ENCODE measurements around the gene PTGIR.

The PTGIR gene, protein sequence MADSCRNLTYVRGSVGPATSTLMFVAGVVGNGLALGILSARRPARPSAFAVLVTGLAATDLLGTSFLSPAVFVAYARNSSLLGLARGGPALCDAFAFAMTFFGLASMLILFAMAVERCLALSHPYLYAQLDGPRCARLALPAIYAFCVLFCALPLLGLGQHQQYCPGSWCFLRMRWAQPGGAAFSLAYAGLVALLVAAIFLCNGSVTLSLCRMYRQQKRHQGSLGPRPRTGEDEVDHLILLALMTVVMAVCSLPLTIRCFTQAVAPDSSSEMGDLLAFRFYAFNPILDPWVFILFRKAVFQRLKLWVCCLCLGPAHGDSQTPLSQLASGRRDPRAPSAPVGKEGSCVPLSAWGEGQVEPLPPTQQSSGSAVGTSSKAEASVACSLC

DNA sequence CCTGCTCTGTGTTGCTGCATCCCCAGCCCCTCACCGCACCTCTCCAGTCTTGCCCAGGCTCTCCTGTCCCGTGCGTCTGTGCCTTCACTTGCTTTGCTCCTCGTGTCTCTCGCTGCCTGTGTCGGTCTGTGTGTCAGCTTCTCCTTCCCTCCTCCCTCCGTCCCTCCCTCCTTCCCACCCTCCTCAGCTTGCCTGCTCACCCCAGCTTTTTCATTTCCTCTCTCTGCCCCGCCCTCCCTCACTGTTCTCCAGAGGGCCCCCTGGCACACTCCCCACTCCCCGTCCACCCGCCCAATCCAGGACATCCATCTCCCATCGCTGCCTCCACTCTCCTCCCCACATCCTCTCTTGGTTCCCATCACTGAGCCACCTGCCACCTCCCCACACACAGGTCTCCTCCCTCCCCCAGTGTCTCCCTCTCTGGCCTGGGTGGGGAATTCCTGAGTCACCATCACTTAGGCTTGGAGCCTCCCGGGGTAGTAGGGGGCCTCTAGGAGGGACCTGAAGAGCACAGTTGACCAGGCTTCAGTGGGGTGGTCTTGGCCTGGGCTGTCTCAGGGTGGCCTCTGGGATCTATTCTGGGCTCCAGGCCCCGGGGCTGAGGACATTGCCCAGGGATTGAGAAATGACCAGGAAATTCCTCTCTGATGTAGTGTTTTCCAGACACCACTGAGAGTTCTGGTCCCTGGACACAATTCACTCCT lies at the start of gene PTGIR:
PTGIR (minus strand) TSS at position 132 of the 704 bp plus-strand sequence. CDS start 864 bp downstream, outside the sequence.
- peak; percentile 77 to 86 (median 81) for DNase-seq

DNA sequence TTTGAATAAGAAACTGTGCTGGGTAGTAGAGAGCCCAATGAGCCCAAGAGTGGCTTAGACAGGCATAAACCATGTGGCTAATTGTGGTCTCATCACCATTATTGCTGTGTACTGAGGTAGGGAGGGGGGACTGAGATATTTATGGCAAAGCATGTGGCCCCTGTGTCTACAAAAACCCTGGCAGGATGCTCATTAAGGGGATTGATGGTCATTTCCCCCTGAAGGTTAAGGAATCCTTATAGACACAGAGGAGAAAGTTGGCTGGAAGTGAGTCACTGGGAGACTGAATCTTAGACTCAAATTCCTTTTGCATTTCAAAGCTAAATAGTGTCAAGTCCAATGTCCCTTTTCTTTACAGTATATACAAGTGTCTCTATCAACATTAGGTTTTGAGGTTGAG lies 45.9 kb upstream of the PTGIR start:
- DNase-seq = no peak

DNA sequence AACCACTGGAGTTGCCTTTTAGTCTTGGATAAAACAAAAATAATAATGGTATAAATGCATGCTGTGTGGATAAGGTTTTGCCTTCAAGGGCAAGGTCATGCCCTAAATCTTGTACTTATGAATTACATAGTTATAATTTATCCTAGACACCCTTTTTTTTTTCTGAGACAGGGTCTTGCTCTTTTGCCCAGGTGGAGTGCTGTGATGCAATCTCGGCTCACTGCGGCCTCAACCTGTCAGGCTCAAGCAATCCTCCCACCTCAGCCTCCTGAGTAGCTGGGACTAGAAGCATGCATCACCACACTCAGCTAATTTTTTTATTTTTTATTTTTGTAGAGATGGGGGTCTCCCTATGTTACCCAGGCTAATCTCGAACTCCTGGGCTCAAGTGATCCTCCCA lies 43.8 kb upstream of the PTGIR start:
- no peak for DNase-seq

DNA sequence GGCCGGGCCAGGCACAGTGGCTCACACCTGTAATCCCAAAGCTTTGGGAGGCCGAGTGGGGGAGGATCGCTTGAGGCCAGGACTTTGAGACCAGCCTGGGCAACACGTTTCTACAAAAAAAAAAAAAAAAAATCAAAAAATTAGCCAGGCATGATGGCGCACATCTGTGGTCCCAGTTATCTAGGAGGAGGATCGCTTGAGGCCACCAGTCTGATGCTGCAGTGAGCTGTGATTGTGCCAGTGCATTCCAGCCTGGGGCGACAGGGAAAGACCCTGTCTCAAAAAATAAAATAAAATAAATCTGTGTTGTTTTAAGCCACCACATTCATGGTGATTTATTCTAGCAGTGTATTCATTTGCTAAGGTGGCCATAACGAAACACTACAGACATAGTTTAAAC lies 40.2 kb upstream of the PTGIR start:
- DNase-seq = no peak

DNA sequence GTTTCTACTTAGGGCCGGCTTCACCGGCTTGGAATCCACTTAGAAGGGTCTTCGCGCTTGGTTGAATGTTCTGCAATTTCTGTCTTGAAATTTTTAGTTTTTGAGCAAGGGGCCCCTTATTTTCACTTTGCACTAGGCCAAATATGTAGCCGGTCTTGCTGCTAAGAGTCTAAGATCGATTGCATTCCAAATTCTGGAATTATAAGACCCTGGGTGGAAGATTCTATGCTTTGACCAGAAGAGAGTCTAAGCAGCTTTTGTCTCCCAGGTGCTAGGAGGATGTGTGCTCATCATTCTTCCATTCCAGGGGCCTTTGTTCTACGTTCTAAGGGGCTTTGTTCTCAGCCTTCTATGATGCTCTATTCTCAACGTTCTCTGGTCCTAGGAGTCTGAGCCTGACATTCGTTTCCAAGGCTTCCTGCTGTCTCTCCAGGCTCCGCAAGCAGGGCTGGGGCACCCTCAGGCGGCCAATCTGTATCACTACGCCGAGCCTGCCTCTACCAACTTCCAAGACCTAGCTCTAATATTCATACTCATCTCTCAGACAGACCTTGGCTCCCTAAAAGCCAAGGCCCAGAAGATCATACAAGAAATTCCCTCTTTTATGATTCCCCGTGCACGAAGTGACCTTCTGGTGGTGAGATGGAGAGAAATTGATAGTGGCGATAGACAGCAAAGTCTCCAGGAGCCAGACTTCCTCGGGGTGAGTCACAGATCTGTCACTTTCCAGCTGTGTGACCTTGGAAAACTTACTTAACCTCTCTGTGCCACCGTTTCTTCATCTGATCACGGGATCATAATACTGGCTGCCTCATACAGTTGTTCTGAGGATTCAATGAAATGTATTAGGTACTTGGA lies 37.1 kb upstream of the PTGIR start:
- DNase-seq = peak; percentile 90 to 92 (median 92)

DNA sequence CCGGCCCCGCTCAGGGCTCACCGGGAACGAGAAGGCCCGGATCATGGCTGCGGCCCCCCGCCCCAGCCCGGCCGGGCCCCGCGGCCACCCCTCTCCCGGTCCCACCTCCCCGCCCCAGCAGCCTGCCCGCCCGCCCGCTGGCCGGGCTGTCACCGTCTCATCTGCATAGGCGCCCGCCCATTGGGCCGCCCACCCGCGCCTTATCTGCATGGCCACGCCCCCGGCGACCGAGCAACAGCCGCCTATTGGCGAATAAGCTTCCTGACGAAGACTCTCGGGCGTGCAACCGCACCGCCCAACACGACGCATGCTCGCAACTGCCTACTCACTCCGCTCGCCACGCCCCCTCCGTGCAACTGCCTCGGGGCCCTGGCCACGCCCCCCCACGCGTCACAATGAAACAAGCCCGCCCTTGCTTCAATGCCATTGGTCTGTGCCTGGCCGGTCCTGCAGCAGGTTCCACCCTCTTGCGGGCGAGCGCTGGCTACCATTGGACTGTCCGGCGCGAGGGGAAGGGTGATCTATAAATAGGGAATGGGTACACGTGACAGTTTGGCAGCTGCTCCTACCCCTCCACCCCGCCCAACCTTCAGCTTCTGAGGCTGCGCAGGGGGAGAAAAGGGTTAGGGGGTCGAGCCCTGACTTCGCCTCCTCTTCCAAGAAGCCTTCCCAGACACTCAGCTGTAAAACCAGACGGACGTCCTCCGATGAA lies 36.3 kb upstream of the PTGIR start, which contains the start of gene DACT3:
DACT3 (minus strand) TSS at position 163 of the 712 bp plus-strand sequence; CDS start at position 45, 118 bp downstream.
- DNase-seq = peak; percentile 100

DNA sequence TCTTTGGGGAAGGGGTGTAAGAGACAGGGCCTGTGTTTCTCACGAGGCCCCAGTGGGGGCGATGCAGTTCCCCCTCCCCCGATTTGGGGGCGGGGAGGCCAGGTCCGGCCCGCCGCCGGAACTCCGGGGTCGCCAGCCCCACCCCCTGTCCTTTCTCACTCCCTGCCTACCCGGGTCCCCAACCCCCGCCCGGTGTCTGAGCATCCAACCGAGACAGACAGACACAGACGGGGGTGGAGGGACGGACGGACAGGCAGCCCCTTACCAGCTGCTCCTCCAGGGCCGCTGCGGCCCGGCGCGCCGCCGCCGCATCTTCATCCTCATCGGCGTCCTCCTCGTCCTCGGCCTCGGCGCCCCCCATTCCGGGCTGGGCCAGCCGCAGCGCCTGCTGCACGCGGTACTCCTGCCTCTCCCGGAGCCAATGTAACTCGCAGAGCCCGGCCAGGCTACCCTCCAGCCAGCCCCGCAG lies 35.7 kb upstream of the PTGIR start:
- no peak for DNase-seq

DNA sequence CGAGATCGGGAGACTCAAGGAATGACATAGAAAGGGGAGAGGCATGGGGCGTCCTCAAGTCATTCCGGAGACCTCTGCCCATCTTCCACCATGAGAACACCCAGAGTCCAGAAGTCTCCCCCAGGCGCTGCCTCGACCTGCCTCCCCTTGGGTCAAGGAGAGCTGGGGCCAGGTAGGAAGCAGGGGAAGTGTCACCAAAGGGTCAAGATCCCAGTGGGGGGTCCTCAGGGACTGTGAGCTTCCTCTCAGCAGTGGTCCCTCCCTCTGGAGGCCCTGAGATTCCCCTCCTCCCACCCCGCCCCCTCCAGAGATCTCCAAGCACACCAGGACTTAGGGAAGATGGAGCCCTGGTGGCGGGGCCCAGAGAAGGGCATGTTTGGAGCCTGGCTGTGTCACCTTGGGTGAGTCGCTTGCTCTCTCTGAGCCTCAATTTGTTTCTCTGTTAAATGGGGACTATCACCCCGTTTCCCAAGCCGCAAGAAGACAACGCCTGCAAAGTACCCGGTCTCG lies 35.2 kb upstream of the PTGIR start:
- no peak for DNase-seq

DNA sequence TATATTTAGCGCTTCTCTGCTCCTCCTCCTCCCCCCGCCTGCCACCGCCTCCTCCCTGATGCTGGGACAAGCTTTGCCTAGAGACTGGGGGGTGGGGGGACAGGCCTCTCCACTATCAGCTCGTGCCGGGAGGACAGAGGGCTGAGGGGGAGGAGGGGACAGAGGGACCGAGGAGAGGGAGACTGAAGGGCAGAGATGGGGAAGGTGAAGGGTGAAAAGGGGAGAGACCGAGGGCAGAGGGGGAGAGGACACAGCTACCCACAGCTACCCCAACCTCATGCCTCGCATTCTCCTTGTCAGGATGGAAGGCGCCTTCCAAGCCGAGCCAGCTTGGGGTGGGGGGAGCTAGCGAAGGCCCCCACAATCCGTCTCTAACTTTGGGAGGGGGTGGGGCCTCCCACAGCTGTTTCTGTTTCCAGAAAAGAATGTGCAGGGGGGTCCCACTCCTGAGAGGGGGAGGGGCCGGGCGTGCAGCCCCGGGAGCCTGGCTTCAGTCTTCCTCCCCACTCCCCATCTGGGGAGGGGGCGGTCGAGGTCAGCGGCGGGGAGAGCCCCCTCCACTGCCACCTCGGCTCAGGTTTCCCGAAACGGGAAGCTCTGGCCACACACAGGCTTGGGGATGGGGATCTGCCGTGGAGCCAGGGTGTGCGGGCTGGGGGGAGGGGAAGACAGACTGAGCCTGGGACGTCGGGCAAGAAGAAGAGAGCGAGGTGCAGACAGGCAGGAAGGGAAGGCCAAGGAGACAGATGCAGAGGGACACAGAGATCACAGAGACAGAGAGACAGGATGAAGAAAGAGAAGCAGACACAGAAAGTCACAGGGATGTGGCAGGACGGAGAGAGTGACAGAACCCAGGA lies 34.5 kb upstream of the PTGIR start:
- DNase-seq = peak in 1 of 3 donors; percentile 51

DNA sequence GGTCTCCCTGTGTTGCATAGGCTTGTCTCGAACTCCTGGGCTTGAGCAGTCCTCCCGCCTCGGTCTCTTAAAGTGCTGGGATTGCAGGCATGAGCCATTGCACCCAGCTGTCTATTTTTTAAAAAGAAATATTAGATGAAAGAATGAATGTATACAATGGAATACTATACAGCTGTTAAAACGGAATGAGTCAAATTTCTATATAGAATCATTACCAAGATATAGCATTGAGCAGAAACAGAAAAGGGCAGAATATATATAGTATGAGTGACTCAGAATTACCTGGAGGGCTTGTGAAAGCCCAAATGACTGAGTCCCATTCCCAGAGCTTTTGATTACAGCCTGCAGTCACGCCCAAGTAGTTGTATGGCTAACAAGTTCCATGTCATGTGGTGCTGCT lies 31.7 kb upstream of the PTGIR start:
- no peak for DNase-seq

DNA sequence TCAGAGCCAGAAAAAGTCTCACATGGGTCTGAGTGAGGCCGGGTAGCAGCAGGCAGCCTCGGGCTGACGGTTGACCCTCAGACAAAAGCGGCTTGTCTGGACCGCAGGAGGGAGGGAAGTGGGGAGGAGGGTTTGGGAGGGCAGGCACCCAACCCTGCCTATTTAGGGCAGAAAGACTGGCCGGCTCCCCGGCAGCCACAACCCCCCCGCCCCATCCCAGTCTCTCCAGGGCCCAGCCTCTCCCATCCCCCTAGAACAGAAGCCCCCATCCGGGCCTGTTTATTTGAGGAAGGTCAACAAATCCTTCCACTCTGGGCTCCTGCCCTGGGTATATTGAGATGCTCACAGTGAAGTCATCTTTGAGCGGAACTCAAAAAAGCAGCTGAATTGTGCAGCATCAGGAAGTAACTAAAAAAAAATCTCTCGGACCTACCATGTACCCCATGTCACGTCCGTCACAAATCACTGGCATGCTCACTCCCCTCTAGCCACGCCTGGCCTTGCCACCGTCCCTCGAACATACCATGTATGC lies 29.8 kb upstream of the PTGIR start:
- DNase-seq = no peak

DNA sequence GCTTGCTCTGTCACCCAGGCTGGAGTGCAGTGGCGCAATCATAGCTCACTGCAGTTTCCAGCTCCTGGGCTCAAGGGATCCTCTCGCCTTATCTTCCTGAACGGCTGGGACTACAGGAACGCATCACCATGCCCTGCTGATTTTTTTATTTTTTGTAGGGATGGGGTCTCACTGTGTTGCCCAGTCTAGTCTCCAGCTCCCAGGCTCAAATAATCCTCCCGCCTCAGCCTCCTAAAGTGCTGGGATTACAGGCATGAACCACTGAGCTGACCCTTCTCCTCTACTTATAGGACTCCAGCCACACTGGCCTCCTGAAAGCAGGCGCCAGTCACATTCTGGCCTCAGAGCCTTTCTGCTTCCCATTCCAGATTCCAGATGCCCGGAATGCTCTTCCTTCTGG lies 25.6 kb upstream of the PTGIR start:
- DNase-seq = no peak

DNA sequence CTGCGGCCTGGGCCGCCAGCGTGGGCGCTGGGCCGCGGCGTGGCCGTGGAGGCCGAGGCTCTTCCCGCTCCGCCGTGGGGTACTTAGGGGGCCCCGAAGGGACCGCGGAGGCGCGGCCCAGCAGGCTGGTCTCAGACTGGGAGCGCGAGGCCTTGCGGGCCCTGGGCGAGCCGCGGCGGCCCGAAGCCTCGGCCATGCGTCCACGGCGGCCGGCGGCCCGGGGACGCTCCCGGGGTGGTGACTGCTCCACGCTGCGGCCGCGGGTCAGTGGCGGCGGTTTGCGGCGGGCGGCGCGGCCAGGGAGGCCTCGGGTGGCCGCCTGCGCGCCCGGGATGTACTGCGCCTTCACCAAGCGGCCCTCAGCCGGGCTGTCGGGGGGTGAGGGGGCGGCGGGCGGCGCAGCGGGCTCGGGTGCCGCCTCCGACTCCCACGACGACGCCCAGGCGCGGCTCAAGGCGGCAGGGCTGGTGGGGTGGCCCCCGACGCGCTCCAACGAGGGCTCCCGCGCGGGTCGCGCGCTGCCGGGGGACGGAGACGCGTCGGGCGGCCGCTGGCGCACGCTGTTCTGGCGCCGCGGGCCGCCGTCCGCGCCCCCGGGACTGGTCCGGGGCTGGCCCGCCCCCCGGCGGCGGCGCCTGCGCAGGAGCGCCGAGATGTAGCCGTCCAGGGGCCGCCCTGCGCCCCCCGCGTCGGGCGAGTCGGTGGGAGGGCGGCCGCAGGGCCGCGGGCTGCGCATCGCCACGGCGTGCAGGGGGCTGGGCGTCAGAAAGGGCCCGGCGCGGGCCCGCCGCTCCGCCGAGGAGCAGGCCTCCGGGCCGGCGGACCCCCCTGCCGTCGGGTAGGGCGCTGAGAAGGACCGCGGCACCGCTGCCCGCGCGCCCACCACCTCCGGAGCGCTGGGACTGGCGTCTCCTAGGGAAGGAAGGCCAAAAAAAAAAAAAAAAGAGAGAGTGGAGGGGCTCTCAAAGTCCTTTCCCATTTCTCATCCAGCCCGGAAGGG lies 24.4 kb upstream of the PTGIR start:
- DNase-seq = no peak

DNA sequence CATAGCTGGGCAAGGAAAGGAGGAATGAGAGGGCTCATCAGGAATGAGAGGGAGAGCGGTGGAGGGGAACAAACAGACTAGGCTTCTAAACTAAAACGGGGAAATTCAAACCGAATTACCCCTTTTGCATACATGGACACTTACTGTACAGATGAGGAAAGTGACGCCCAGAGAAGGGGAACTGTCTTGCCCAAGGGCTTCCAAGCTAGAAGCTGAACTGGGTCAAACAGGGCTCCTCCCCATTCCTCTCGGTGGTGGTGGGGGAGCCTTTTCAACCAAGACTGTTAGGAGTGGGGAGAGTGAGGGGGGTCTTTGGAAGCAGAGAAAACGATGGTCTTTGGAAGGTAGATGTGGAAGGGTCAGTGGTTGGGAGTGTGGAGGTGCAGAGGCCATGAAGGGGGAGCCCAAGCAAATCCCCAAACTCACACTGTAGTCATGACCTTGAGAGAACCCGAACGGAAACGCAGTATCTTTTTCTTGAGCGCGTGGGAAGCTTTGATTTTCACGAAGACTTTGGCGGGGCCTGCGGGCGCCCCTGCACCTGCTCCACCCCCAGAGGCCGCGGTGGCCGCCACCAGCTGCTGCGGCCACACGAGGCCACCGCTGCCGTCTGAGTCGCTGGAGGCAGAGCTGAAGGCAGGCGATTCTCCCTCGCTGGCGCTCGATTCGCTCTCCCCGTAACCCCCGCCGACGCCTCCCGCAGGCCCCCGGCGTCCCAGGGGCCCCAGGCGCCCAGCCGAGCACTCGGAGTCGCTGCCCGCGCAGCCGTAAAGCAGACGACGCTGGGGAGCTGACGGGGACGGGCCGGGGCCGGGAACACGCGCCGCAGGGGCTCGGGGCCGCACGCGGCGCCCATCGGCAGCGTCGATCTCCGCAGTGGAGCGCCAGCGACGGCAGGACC lies 23.4 kb upstream of the PTGIR start:
- peak; percentile 82 to 87 (median 87) for DNase-seq

DNA sequence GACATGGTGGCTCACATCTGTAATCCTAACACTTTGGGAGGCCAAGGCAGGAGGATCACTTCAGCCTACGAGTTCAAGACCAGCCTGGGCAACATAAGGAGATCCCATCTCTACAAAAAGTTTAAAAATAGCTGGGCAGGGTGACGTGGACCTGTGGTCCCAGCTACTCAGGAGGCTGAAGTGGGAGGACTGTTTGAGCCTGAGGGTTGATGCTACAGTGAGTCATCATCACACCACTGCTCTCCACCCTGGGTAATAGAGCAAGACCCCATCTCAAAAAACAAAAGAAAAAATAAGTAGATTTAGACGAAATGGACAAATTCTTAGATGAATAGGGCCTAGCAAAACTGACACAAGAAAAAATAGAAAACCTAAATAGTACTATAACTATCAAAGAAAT lies 21.5 kb upstream of the PTGIR start:
- no peak for DNase-seq

DNA sequence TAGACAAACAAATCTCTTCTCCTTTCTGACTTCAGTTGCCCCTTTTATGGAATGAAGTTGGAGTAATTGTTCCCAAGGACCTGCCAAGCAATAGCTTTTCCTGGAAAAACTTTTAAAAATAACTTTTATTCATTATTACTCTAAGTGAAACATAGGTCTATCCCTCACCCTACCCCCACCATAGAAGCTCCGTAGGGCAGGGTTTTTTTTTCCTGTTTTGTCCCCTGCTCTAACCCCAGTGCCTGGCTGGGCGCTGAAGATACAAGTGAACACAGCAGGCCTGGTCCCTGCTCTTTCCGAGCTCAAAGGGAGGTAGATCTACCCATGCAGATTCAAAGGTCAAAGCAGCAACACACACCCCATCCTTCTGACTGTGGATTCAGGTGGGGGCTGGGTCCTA lies 19.8 kb upstream of the PTGIR start:
- no peak for DNase-seq

DNA sequence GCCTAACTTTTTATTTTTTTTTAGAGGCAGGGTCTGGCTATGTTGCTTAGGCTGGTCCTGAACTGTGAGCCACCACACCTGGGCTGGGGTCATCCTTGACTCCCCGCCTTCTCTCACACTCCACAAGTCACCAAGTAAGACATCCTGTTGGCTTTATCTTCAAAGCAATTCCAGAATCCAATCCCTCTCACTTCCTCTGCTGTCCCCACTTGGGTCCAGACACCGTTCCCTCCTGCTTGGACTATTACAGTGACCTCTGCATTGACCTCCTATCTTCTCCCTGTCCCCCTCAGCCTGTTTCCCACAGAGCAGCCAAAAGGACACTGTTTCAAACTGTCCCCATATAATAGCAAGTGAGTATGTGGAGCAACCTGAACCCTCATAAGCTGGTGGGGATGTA lies 15.8 kb upstream of the PTGIR start:
- no peak for DNase-seq
